Measurements from ENCODE around the gene ZNF428.

ZNF428 gene

DNA sequence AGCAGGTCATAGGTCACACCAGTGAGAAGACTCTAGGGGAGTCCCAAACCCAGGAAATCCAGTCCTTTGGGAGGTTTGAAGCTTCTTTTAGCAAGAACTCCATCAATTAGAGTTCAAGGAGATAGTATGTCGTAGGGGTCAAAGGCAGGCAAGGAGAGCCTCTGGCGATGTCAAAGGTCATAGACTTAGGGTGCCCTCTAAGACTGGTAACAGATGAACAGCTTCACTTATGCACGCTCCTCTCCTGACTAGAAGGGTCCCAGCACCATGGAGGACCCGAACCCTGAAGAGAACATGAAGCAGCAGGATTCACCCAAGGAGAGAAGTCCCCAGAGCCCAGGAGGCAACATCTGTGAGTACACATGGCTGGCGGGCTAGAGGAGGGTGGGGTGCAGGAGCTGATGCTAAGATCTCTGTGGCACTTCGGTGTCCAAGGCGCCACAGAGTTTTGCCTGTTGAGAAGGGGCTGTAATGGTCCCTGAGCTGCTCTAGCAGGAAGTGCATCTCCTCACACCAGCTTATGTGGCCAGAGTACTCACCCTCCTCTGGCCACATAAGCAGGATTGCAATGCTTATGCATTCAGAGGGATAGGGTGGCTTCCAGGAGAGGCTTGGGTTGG lies 22.5 kb downstream of the ZNF428 start:
- H3K9me3 ChIP-seq (ENCODE audit: low read length) = no peaks in the 10 kb centered on the region
- H3K4me2 ChIP-seq (ENCODE audit: low read length) = peak overlapping the region; percentile 100
- no peak overlapping the region for H2AFZ ChIP-seq (ENCODE audit: low read length)
- H3K4me1 ChIP-seq (ENCODE audit: insufficient read depth, low read length, severe bottlenecking) = peaks cover 25% of the 10 kb centered on the region
- peaks cover 39% of the 10 kb centered on the region for H3K36me3 ChIP-seq (ENCODE audit: insufficient read depth, low read length)
- H3K9me2 ChIP-seq (ENCODE audit: low read depth, low read length) = no peaks in the 10 kb centered on the region
- no peaks in the 10 kb centered on the region for H3F3A ChIP-seq (ENCODE audit: insufficient read depth, low read length)
- no peaks in the 10 kb centered on the region for H3K27me3 ChIP-seq (ENCODE audit: insufficient read depth, low read length)
- TF ChIP-seq EZH2 (IDR thresholded peaks at IDR 0.05; ENCODE audit: borderline replicate concordance, low read length) = no peak
- TF ChIP-seq CTCF (IDR thresholded peaks at IDR 0.05; ENCODE audit: low read length) = no peak
- peak overlapping the region; percentile 94 for H3K4me3 ChIP-seq (ENCODE audit: low read depth, low read length, poor library complexity, severe bottlenecking)
- H3K79me2 ChIP-seq (ENCODE audit: insufficient read depth, low read length) = peaks cover 15% of the 10 kb centered on the region
- H3K27ac ChIP-seq (ENCODE audit: low read depth, low read length, poor library complexity, severe bottlenecking) = peak overlapping the region; percentile 77
- no peaks in the 10 kb centered on the region for H4K20me1 ChIP-seq (ENCODE audit: insufficient read depth, low read length)
- H3K9ac ChIP-seq (ENCODE audit: low read length) = peak overlapping the region; percentile 94

GRCh38 chr19:43595999-43596841 lies 23.2 kb downstream of the ZNF428 start, which contains the start of the genes IRGQ and ZNF576:
TSS of gene IRGQ (minus strand) at chr19:43596134. CDS start at chr19:43595338, 796 bp downstream.
TSS of gene ZNF576 (plus strand) at chr19:43596595. CDS start at chr19:43597109, 514 bp downstream.
- no peaks in the 10 kb centered on the region for H3K9me2 ChIP-seq (ENCODE audit: low read depth, low read length)
- peaks cover 25% of the 10 kb centered on the region for H3K4me1 ChIP-seq (ENCODE audit: insufficient read depth, low read length, severe bottlenecking)
- H4K20me1 ChIP-seq (ENCODE audit: insufficient read depth, low read length) = no peaks in the 10 kb centered on the region
- H3K27me3 ChIP-seq (ENCODE audit: insufficient read depth, low read length) = no peaks in the 10 kb centered on the region
- peak within 1 kb of the TSS; percentile 100 for H3K4me2 ChIP-seq (ENCODE audit: low read length)
- H3K36me3 ChIP-seq (ENCODE audit: insufficient read depth, low read length) = peaks cover 32% of the 10 kb centered on the region
- peak within 1 kb of the TSS; percentile 77 for H3K27ac ChIP-seq (ENCODE audit: low read depth, low read length, poor library complexity, severe bottlenecking)
- H3K79me2 ChIP-seq (ENCODE audit: insufficient read depth, low read length) = peaks cover 15% of the 10 kb centered on the region
- peak within 1 kb of the TSS; percentile 94 for H3K9ac ChIP-seq (ENCODE audit: low read length)
- 0 out of 2 replicates have a peak within 1 kb of the TSS, but pooled peaks have one; percentile 39 for H2AFZ ChIP-seq (ENCODE audit: low read length)
- no peak for TF ChIP-seq CTCF (IDR thresholded peaks at IDR 0.05; ENCODE audit: low read length)
- no peak for TF ChIP-seq EZH2 (IDR thresholded peaks at IDR 0.05; ENCODE audit: borderline replicate concordance, low read length)
- no peaks in the 10 kb centered on the region for H3F3A ChIP-seq (ENCODE audit: insufficient read depth, low read length)
- peak within 1 kb of the TSS; percentile 94 for H3K4me3 ChIP-seq (ENCODE audit: low read depth, low read length, poor library complexity, severe bottlenecking)
- no peaks in the 10 kb centered on the region for H3K9me3 ChIP-seq (ENCODE audit: low read length)

GRCh38 chr19:43595605-43595998 lies 23.8 kb downstream of the ZNF428 start:
- Histone ChIP-seq H3K4me3 (ENCODE audit: low read depth, low read length, poor library complexity, severe bottlenecking) (peak overlapping the region; percentile 94), H3K79me2 (ENCODE audit: insufficient read depth, low read length) (peaks cover 15% of the 10 kb centered on the region), H2AFZ (ENCODE audit: low read length) (0 out of 2 replicates have a peak overlapping the region, but pooled peaks have one; percentile 39), H3K4me2 (ENCODE audit: low read length) (peak overlapping the region; percentile 82), H3K9me2 (ENCODE audit: low read depth, low read length) (no peaks in the 10 kb centered on the region), H3K36me3 (ENCODE audit: insufficient read depth, low read length) (peaks cover 31% of the 10 kb centered on the region), H3K4me1 (ENCODE audit: insufficient read depth, low read length, severe bottlenecking) (peaks cover 25% of the 10 kb centered on the region), H4K20me1 (ENCODE audit: insufficient read depth, low read length) (no peaks in the 10 kb centered on the region), H3K9me3 (ENCODE audit: low read length) (no peaks in the 10 kb centered on the region), H3K27me3 (ENCODE audit: insufficient read depth, low read length) (no peaks in the 10 kb centered on the region), H3K9ac (ENCODE audit: low read length) (peak overlapping the region; percentile 74), H3F3A (ENCODE audit: insufficient read depth, low read length) (no peaks in the 10 kb centered on the region), H3K27ac (ENCODE audit: low read depth, low read length, poor library complexity, severe bottlenecking) (peak overlapping the region; percentile 26)
- TF ChIP-seq CTCF (IDR thresholded peaks at IDR 0.05; ENCODE audit: low read length) = no peak
- TF ChIP-seq EZH2 (IDR thresholded peaks at IDR 0.05; ENCODE audit: borderline replicate concordance, low read length) = no peak

Data from OCI-LY1 (cell line).